Heart right ventricle (tissue), 16 donors: Measurements from ENCODE around the gene CCM2. TPM values are rescaled to one million over a fixed set of nuclear protein-coding genes. Genes with fewer than 3 reads are reported as not detected.

Source experiments
- ATAC-seq, 8 donors: fragments of 200-7000 bp; cut with Tn5 transposase; one replicate each; pipeline ENCODE4 v1.9.1; 2020; ENCODE audit warnings: mild to moderate bottlenecking in 8 of 8, moderate library complexity in 8 of 8, moderate number of reproducible peaks in 1 of 8
- DNase-seq, 2 donors: peaks; one replicate each; pipeline ENCODE4 v3.0.0-alpha.2; 2020
- H3K27ac ChIP-seq, 10 donors: fragments of 200-600 bp; sonication (generic) in 2 of 10; one replicate each; pipeline versions ENCODE4 v1.5.0 to v1.8.0; 2020 to 2022; ENCODE audit warnings: mild to moderate bottlenecking in 3 of 10
- H3K27me3 ChIP-seq, 7 donors: fragments of 200-600 bp; one replicate each; pipeline ENCODE4 v1.8.0; 2021 to 2022; ENCODE audit warnings: mild to moderate bottlenecking in 2 of 7
- H3K36me3 ChIP-seq, 9 donors: fragments of 200-600 bp; sonication (generic) in 1 of 9; one replicate each; pipeline versions ENCODE4 v1.5.0 to v1.8.0; 2020 to 2022; ENCODE audit warnings: mild to moderate bottlenecking in 2 of 9
- H3K4me1 ChIP-seq, 9 donors: fragments of 200-600 bp; sonication (generic) in 1 of 9; one replicate each; pipeline versions ENCODE4 v1.5.0 to v1.8.0; 2020 to 2022; ENCODE audit warnings: mild to moderate bottlenecking in 4 of 9
- H3K4me3 ChIP-seq, 10 donors: fragments of 200-600 bp; sonication (generic) in 2 of 10; one replicate each; pipeline versions ENCODE4 v1.5.0 to v1.8.0; 2020 to 2022; ENCODE audit warnings: mild to moderate bottlenecking in 7 of 10, moderate library complexity in 2 of 10
- H3K9me3 ChIP-seq, 11 donors: fragments of 200-600 bp in 10 of 11; sonication (generic) in 2 of 11; one replicate each; pipeline versions ENCODE4 v1.5.0 to v1.8.0; 2013 to 2022; ENCODE audit warnings: mild to moderate bottlenecking in 2 of 11, control low read depth in 1 of 11, moderate library complexity in 1 of 11
- WGBS, 2 donors: extraction: QIAGEN DNeasy Blood & Tissue Kit; methylation state at CpG; one replicate each; pipeline ENCODE4 v1.1.7; 2013; ENCODE audit warnings: inconsistent platforms in 1 of 2; 5-methylcytosine and 5-hydroxymethylcytosine counted together
- intact Hi-C, 10 donors: fragments of 100-400 bp; cut with DNase I; formaldehyde crosslinking; loops; one replicate each; pipeline versions ENCODE4 v1.11.1 to v1.14.2; 2022
- polyA plus RNA-seq, 2 donors: library from polyadenylated mRNA; stranded (reverse); fragments of 200-250 nt; gene quantifications; one replicate each; pipeline ENCODE4 v1.2.3, GENCODE V29; 2013
- total RNA-seq, 10 donors: library from RNA; stranded (reverse); fragmentation: NEBNext Ultra II Directional in 3 of 10; extraction: Animal tissue kit (Norgen Biotek cat#: 25700) in 3 of 10; gene quantifications; one replicate each; pipeline versions ENCODE4 v1.2.1 to v1.2.4, GENCODE V29; 2021 to 2023
- TF ChIP-seq, protein P1 (sequence below), 9 donors: fragments of 200-600 bp; sonication (generic) in 2 of 9; IDR thresholded peaks; one replicate each; pipeline versions ENCODE4 v1.5.0 to v1.8.0; 2021 to 2022; ENCODE audit warnings: antibody characterized with exemption in 9 of 9, mild to moderate bottlenecking in 5 of 9, moderate library complexity in 1 of 9
- donor health status: Arrhythmogenic right ventricular cardiomyopathy.
- donor health status: ischemic (EF 13 %, LVEDD 7.1; RV severe dilation, severe dysfunction).
- donor health status: healthy with polysubstance abuse.
- donor health status: DM: no; HTN: yes; CAD: no.
- donor health status: DM: no; HTN: no; CAD: no.
- donor health status: ischemic (EF 25% LVEDD 6.9; RV normal size, moderate dysfunction).
- donor health status: ischemic (EF 25% LVEDD 5.7; RV mildly dilated, moderate dysfunction).
- donor health status: healthy.
- donor health status: DM: yes; HTN: yes; CAD: no.
- donor health status: Ischemic cardiomyopathy.
- donor health status: ischemic (EF 35%, LVEDD 5.7; RV mildly dilated, moderate dysfunction).
- donor health status: nonischemic (EF 11% LVEDD 7.7; RV severe dilation, severe dysfunction).
- donor health status: DM: yes; HTN: yes; CAD: no.
- donor health status: PGD.
- donor health status: ischemic (EF 29% LVEDD 5.4; RV normal size, mild dysfunction).
- donor health status: nonischemic (EF 23%, LVEDD 6.1; RV moderate dilation, normal function).

Gene CCM2
- total and polyA plus RNA-seq, 12 donors: 21.5 to 71.1 (median 25.7) TPM

GRCh38 chr7:45069444-45070253, 69.6 kb downstream of the CCM2 start:
- intact Hi-C loops: loop anchor here in 1 of 10 donors (10.0 kb wide), 1 partner anchor 65 kb away; no protein-coding TSS in a partner anchor
- peaks cover 0 to 100% (median 38%) of the 10 kb centered on the region in 9 donors for H3K36me3 ChIP-seq
- no peak for DNase-seq

GRCh38 chr7:45070254-45070642, 70.2 kb downstream of the CCM2 start:
- no peak for DNase-seq
- 97 to 100% methylated on average over 1 of the region's 1 CpG for WGBS, 2 donors
- intact Hi-C loops: loop anchor here in 1 of 10 donors (10.0 kb wide), 1 partner anchor 65 kb away; no protein-coding TSS in a partner anchor
- Histone ChIP-seq H3K36me3 (peaks cover 0 to 100% (median 37%) of the 10 kb centered on the region in 9 donors), H3K4me3 (no peak overlapping the region), H3K27me3 (no peaks in the 10 kb centered on the region), H3K4me1 (peaks cover 0 to 12% (median 3%) of the 10 kb centered on the region in 9 donors), H3K27ac (no peak overlapping the region), H3K9me3 (no peaks in the 10 kb centered on the region)
- TF ChIP-seq, protein P1, sequence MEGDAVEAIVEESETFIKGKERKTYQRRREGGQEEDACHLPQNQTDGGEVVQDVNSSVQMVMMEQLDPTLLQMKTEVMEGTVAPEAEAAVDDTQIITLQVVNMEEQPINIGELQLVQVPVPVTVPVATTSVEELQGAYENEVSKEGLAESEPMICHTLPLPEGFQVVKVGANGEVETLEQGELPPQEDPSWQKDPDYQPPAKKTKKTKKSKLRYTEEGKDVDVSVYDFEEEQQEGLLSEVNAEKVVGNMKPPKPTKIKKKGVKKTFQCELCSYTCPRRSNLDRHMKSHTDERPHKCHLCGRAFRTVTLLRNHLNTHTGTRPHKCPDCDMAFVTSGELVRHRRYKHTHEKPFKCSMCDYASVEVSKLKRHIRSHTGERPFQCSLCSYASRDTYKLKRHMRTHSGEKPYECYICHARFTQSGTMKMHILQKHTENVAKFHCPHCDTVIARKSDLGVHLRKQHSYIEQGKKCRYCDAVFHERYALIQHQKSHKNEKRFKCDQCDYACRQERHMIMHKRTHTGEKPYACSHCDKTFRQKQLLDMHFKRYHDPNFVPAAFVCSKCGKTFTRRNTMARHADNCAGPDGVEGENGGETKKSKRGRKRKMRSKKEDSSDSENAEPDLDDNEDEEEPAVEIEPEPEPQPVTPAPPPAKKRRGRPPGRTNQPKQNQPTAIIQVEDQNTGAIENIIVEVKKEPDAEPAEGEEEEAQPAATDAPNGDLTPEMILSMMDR (IDR thresholded peaks at IDR 0.05): no peak
- ATAC-seq: no peak

More at GRCh38 chr7:45069444-45070253, 69.6 kb downstream of the CCM2 start:
- WGBS, 2 donors: 92 to 96% methylated on average over 15 of the region's 15 CpGs
- H3K27me3 ChIP-seq: no peaks in the 10 kb centered on the region
- ATAC-seq: no peak
- H3K4me3 ChIP-seq: no peak overlapping the region
- no peaks in the 10 kb centered on the region for H3K9me3 ChIP-seq
- no peak overlapping the region for H3K27ac ChIP-seq
- H3K4me1 ChIP-seq: peaks cover 0 to 12% (median 3%) of the 10 kb centered on the region in 9 donors
- TF ChIP-seq, protein P1 (IDR thresholded peaks at IDR 0.05): no peak

DNA sequence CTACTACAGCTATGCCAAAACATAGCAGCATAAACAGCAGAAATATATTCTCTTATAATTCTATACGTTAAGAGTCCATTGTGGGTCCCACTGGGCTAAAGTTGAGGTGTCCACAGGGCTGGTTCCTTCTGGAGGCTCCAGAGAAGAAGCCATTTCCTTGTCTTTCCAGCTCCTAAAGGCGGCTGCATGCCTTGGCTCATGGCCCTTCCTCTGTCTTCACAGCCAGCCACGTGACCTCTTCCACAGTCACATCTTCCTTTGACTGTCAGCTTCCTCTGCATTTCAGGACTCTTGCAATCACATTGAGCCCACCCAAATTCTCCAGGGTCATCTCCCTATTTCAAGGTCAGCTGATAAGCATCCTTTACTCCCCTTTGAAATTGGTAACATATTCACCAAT, 71.5 kb downstream of the CCM2 start:
- Histone ChIP-seq H3K4me1 (peaks cover 0 to 12% (median 3%) of the 10 kb centered on the region in 9 donors), H3K27me3 (no peaks in the 10 kb centered on the region), H3K27ac (no peak overlapping the region), H3K9me3 (no peaks in the 10 kb centered on the region), H3K4me3 (no peak overlapping the region), H3K36me3 (peaks cover 0 to 100% (median 45%) of the 10 kb centered on the region in 9 donors)
- TF ChIP-seq, protein P1 (IDR thresholded peaks at IDR 0.05): no peak
- 79 to 82% methylated on average over 3 of the region's 3 CpGs for WGBS, 2 donors
- DNase-seq: no peak
- ATAC-seq: no peak
- intact Hi-C loops: loop anchor here in 1 of 10 donors (10.0 kb wide), 1 partner anchor 63 kb away; no protein-coding TSS in a partner anchor

DNA sequence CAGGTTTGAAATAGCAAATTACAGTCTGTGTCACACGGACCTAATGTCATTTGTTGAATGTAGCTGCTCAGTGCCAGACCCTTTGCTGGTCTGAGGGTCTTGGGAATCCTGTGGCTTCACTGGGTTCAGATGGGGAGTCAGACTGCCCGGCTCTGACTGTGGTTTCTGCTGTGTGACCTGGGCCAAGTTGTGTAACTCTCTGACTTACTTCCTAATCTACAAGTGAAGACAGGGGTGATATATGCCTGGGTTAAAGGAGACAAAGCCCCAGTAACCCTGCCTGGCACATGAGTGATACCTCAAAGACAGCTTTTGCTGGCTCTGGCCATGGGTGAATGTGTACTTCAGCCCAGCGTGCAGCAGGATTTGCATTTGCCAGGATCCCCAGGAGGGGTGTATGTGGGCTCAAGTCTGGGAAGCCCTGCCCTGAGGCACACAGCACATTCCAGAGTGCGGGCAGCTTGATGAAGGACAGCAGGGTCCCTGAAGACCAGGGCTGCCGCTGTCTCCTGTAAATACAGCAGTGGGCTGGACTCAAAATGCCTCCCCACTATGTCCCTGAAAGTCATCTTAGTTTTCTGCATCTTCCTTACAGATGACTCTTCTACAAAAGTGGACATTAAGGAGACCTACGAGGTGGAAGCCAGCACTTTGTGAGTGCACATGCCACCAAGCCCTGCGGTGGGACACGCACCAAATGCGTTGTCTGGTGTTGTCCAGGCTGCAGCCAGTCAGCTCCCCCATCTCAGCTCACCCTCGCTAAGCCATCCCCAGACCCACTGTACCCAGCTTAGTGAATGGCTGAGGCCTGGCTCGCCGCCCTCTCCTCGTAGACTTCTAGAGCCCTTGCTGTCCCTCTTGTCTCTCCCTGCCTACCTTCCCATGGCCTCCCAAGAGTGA, 72.4 kb downstream of the CCM2 start:
- TF ChIP-seq, protein P1 (IDR thresholded peaks at IDR 0.05): no peak
- WGBS, 2 donors: 88 to 90% methylated on average over 13 of the region's 13 CpGs
- intact Hi-C loops: loop anchor here in 1 of 10 donors (10.0 kb wide), 1 partner anchor 62 kb away; no protein-coding TSS in a partner anchor
- Histone ChIP-seq H3K9me3 (no peaks in the 10 kb centered on the region), H3K27ac (no peak overlapping the region), H3K4me1 (peaks cover 0 to 12% (median 3%) of the 10 kb centered on the region in 9 donors), H3K27me3 (no peaks in the 10 kb centered on the region), H3K36me3 (peaks cover 0 to 100% (median 52%) of the 10 kb centered on the region in 9 donors), H3K4me3 (no peak overlapping the region)
- no peak for DNase-seq
- ATAC-seq: no peak
